ENCODE measurements around the gene PODXL.

The PODXL gene

GRCh38 chr7:131604841-131605279, 48.4 kb upstream of the PODXL start (continued):
- no peak for TF ChIP-seq ZNF214 (tag by site-specific recombination; IDR thresholded peaks at IDR 0.05; ENCODE audit: borderline replicate concordance)
- TF ChIP-seq SETDB1 (IDR thresholded peaks at IDR 0.05; ENCODE audit: insufficient read length, low read length): no peak
- no peak for TF ChIP-seq HOXA7 (CRISPR knock-in tag; IDR thresholded peaks at IDR 0.05; ENCODE audit: borderline replicate concordance)
- TF ChIP-seq ZNF121 (tag by site-specific recombination; IDR thresholded peaks at IDR 0.05): no peak
- no peak for TF ChIP-seq ZNF391 (tag by site-specific recombination; IDR thresholded peaks at IDR 0.05; ENCODE audit: borderline replicate concordance, low read depth)
- TF ChIP-seq ZBTB48 (tag by site-specific recombination; IDR thresholded peaks at IDR 0.05): no peak
- no peak for TF ChIP-seq ZNF558 (tag by site-specific recombination; IDR thresholded peaks at IDR 0.05)
- no peak for TF ChIP-seq ZNF660 (tag by site-specific recombination; IDR thresholded peaks at IDR 0.05)
- TF ChIP-seq ZBTB10 (tag by site-specific recombination; IDR thresholded peaks at IDR 0.05): no peak
- TF ChIP-seq SALL2 (tag by site-specific recombination; IDR thresholded peaks at IDR 0.05; ENCODE audit: borderline replicate concordance): no peak

GRCh38 chr7:131603932-131604331, 47.5 kb upstream of the PODXL start:
- Histone ChIP-seq H3K9me3 (ENCODE audit: control insufficient read depth, insufficient read depth, low read depth, low read length) (no peaks in the 10 kb centered on the region), H3K36me3 (ENCODE audit: control insufficient read depth in 2 of 2, insufficient read depth in 1 of 2, low read length in 2 of 2) (no peaks in the 10 kb centered on the region), H3K27ac (ENCODE audit: extremely low read depth, low read depth, low read length) (no peak overlapping the region), H3K4me1 (ENCODE audit: control insufficient read depth, insufficient read depth, low read length) (no peaks in the 10 kb centered on the region), H3K4me3 (ENCODE audit: low read depth, low read length) (no peak overlapping the region)
- TF ChIP-seq ZNF513 (tag by site-specific recombination; IDR thresholded peaks at IDR 0.05): no peak
- TF ChIP-seq ZNF140 (tag by site-specific recombination; IDR thresholded peaks at IDR 0.05): no peak
- TF ChIP-seq ZNF157 (tag by site-specific recombination; IDR thresholded peaks at IDR 0.05): no peak
- no peak for TF ChIP-seq ZBTB21 (tag by site-specific recombination; IDR thresholded peaks at IDR 0.05)
- no peak for TF ChIP-seq ZNF324 (tag by site-specific recombination; IDR thresholded peaks at IDR 0.05)
- no peak for TF ChIP-seq ZEB2 (tag by site-specific recombination; IDR thresholded peaks at IDR 0.05)
- TF ChIP-seq ZNF274 (IDR thresholded peaks at IDR 0.05; ENCODE audit: low read length): no peak
- TF ChIP-seq ZNF274 (tag by site-specific recombination; IDR thresholded peaks at IDR 0.05; ENCODE audit: borderline replicate concordance): no peak
- TF ChIP-seq ZNF585B (tag by site-specific recombination; IDR thresholded peaks at IDR 0.05): no peak
- TF ChIP-seq ZNF510 (tag by site-specific recombination; IDR thresholded peaks at IDR 0.05; ENCODE audit: insufficient replicate concordance): no peak
- ChIA-PET POLR2A (interaction anchor here (0.7 kb wide), 1 partner anchor 433 kb away, joined by 3 read pairs; no protein-coding TSS in a partner anchor), CTCF (no interaction called here)

GRCh38 chr7:131602994-131603372, 46.6 kb upstream of the PODXL start:
- Histone ChIP-seq H3K36me3 (ENCODE audit: control insufficient read depth in 2 of 2, insufficient read depth in 1 of 2, low read length in 2 of 2) (no peaks in the 10 kb centered on the region), H3K4me1 (ENCODE audit: control insufficient read depth, insufficient read depth, low read length) (no peaks in the 10 kb centered on the region), H3K9me3 (ENCODE audit: control insufficient read depth, insufficient read depth, low read depth, low read length) (no peaks in the 10 kb centered on the region), H3K27ac (ENCODE audit: extremely low read depth, low read depth, low read length) (no peak overlapping the region), H3K4me3 (ENCODE audit: low read depth, low read length) (no peak overlapping the region)
- ChIA-PET CTCF (interaction anchor here (0.6 to 0.7 kb wide), 2 partner anchors 54 to 115 kb away, joined by 3 read pairs; no protein-coding TSS in a partner anchor), POLR2A (no interaction called here)
- TF ChIP-seq SALL2 (tag by site-specific recombination; IDR thresholded peaks at IDR 0.05; ENCODE audit: borderline replicate concordance) (no peak), ZNF140 (tag by site-specific recombination; IDR thresholded peaks at IDR 0.05) (no peak), HOXD13 (CRISPR knock-in tag; IDR thresholded peaks at IDR 0.05; ENCODE audit: borderline replicate concordance) (no peak), ZNF677 (tag by site-specific recombination; IDR thresholded peaks at IDR 0.05) (no peak), ZNF571 (tag by site-specific recombination; IDR thresholded peaks at IDR 0.05) (no peak), BCL11A (tag by site-specific recombination; IDR thresholded peaks at IDR 0.05; ENCODE audit: low read depth) (no peak), HOXA7 (CRISPR knock-in tag; IDR thresholded peaks at IDR 0.05; ENCODE audit: borderline replicate concordance) (no peak), ZNF146 (tag by site-specific recombination; IDR thresholded peaks at IDR 0.05) (no peak), ZNF416 (tag by site-specific recombination; IDR thresholded peaks at IDR 0.05) (no peak), ZFP69B (tag by site-specific recombination; IDR thresholded peaks at IDR 0.05) (no peak), ZNF302 (tag by site-specific recombination; IDR thresholded peaks at IDR 0.05; ENCODE audit: low read depth) (no peak), ZNF112 (tag by site-specific recombination; IDR thresholded peaks at IDR 0.05) (no peak), TCF7L2 (IDR thresholded peaks at IDR 0.05; ENCODE audit: borderline replicate concordance, low read depth, low read length) (no peak), ZNF658 (tag by site-specific recombination; IDR thresholded peaks at IDR 0.05) (no peak), ZNF670 (tag by site-specific recombination; IDR thresholded peaks at IDR 0.05; ENCODE audit: low read depth) (no peak), ZBTB8A (tag by site-specific recombination; IDR thresholded peaks at IDR 0.05) (no peak), OSR2 (tag by site-specific recombination; IDR thresholded peaks at IDR 0.05) (no peak)
